Activated naive CD8-positive, alpha-beta T cell treated with anti-CD3 and anti-CD28 coated beads for 36 hours (primary cell): Measurements from ENCODE around the gene PNMA8B. TPM values are rescaled to one million over a fixed set of nuclear protein-coding genes. Genes with fewer than 3 reads are reported as not detected.
"Not testable (repeated sequence)": the region's sequence is repeated elsewhere in the genome, so short reads cannot be mapped to it uniquely, and the experiment has no call there.

Experiments
- DNase-seq: peaks from one replicate; pipeline ENCODE4 v3.0.0; 2021
- H3K27ac Mint-ChIP-seq: one replicate; pipeline ENCODE4 v1.8.0; 2022; ENCODE audit warnings: mild to moderate bottlenecking, moderate library complexity, mixed read lengths
- H3K27me3 Mint-ChIP-seq: one replicate; pipeline ENCODE4 v1.8.0; 2022; ENCODE audit warnings: mild to moderate bottlenecking, mixed read lengths
- H3K36me3 Mint-ChIP-seq: one replicate; pipeline ENCODE4 v1.8.0; 2021; ENCODE audit warnings: mild to moderate bottlenecking, mixed read lengths
- H3K4me1 Mint-ChIP-seq: one replicate; pipeline ENCODE4 v1.8.0; 2021; ENCODE audit warnings: mixed read lengths
- H3K4me3 Mint-ChIP-seq: one replicate; pipeline ENCODE4 v1.8.0; 2022; ENCODE audit warnings: mild to moderate bottlenecking, moderate library complexity, mixed read lengths
- H3K9me3 Mint-ChIP-seq: one replicate; pipeline ENCODE4 v1.8.0; 2022; ENCODE audit warnings: mixed read lengths
- total RNA-seq, 2 experiments: library from RNA; stranded (reverse); gene quantifications; one replicate each; pipeline ENCODE4 v1.2.3, GENCODE V29; 2021

PNMA8B gene
- total RNA-seq, 2 experiments from 2014 or later, result 0.21 to 0.26 TPM

GRCh38 chr19:46522988-46523387 lies 27.3 kb upstream of the PNMA8B start:
- peaks cover 54% of the 10 kb centered on the region for H3K4me1 Mint-ChIP-seq
- H3K36me3 Mint-ChIP-seq, result peaks cover 44% of the 10 kb centered on the region
- peak overlapping the region; percentile 100 for H3K27ac Mint-ChIP-seq
- peak; percentile 40 for DNase-seq
- not testable (repeated sequence) for H3K27me3 Mint-ChIP-seq
- H3K9me3 Mint-ChIP-seq, result peaks cover 35% of the 10 kb centered on the region
- peak overlapping the region; percentile 51 for H3K4me3 Mint-ChIP-seq

DNA sequence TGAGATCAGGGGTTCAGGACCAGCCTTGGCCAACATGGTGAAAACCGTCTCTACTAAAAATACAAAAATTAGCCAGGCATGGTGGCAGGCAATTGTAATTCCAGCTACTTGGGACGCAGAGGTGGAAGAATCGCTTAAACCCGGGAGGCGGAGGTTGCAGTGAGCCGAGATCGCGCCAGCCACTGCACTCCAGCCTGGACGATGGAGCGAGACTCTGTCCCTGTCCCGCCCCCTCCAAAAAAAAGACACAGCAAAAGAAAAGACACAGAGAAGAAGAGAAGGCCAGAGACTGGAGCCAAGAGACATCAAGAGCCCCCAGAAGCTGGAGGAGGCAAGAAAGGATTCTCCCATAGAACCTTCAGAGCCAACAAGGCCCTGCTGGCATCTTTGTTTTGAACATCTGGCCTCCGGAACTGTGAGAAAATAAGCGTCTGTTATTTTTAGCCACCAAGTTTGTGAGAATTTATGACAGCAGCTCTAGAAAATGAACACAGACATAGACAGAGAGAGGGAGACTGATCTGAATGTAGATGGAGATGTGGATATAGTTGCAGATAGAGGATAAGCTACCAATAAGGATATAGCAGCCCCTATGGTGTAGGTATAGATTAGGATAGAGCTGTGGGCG lies 25.7 kb upstream of the PNMA8B start:
- Mint-ChIP-seq H3K9me3 (peaks cover 33% of the 10 kb centered on the region), H3K27me3 (no peaks in the 10 kb centered on the region), H3K36me3 (peaks cover 44% of the 10 kb centered on the region), H3K4me1 (peaks cover 53% of the 10 kb centered on the region), H3K27ac (peak overlapping the region; percentile 100), H3K4me3 (no peak overlapping the region)
- no peak for DNase-seq

DNA sequence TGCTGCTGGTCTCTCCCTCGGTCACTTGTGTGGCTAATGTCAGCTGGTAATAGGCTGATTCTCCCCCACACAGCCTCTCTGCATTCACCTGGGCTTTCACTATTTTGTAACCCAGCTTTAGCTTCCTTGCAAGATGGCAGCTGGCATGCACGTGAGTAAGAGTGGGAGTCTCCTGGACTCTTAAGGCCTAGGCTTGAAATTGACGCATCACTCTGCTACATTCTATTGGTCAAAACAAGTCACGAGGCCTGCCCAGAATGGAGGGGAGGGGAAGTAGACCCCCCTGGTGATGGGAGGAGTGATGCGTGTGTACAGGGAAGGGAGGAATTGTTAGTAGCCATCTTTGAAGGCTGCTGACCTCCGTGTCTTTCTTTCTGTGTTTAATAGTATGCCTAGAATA lies 24.9 kb upstream of the PNMA8B start:
- DNase-seq, result no peak
- Mint-ChIP-seq H3K27me3 (no peaks in the 10 kb centered on the region), H3K9me3 (peaks cover 26% of the 10 kb centered on the region), H3K36me3 (peaks cover 38% of the 10 kb centered on the region), H3K4me3 (no peak overlapping the region), H3K27ac (peak overlapping the region; percentile 77), H3K4me1 (peaks cover 53% of the 10 kb centered on the region)

GRCh38 chr19:46517471-46517870 lies 21.8 kb upstream of the PNMA8B start:
- Mint-ChIP-seq H3K9me3 (peaks cover 7% of the 10 kb centered on the region), H3K4me3 (no peak overlapping the region), H3K4me1 (peaks cover 32% of the 10 kb centered on the region), H3K27ac (peak overlapping the region; percentile 59), H3K36me3 (peaks cover 10% of the 10 kb centered on the region), H3K27me3 (peaks cover 9% of the 10 kb centered on the region)
- DNase-seq, result no peak

DNA sequence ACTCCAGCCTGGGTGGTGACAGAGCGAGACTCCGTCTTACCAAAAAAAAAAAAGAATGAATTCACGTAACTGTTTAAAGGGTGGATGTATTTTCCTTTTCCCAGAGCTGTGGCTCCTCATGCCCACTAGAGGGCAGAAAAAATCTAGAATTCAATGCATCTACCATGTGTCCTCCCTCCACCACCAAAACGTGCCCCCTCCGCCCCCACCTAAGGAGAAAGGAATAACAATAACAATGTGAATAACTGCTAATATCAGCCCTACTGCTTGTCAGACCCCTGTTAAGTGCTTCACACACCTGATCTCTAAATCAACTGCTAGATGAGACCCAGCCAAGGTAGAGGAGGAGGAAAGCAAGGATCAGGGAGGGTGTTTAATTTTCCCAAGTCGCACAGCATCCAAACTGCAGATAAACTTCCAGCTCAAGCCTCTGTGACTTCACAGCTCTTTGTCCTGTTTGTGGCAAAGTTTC lies 20.2 kb upstream of the PNMA8B start:
- H3K4me3 Mint-ChIP-seq, result no peak overlapping the region
- H3K4me1 Mint-ChIP-seq, result peaks cover 26% of the 10 kb centered on the region
- H3K9me3 Mint-ChIP-seq, result peaks cover 2% of the 10 kb centered on the region
- H3K27ac Mint-ChIP-seq, result peak overlapping the region; percentile 40
- H3K27me3 Mint-ChIP-seq, result peaks cover 12% of the 10 kb centered on the region
- H3K36me3 Mint-ChIP-seq, result no peaks in the 10 kb centered on the region
- DNase-seq, result peak; percentile 28

- no peaks in the 10 kb centered on the region for H3K36me3 Mint-ChIP-seq
- H3K4me3 Mint-ChIP-seq, result no peak overlapping the region
- peaks cover 3% of the 10 kb centered on the region for H3K9me3 Mint-ChIP-seq
- no peak overlapping the region for H3K27ac Mint-ChIP-seq
- H3K4me1 Mint-ChIP-seq, result peaks cover 20% of the 10 kb centered on the region
- DNase-seq, result no peak
- peaks cover 13% of the 10 kb centered on the region for H3K27me3 Mint-ChIP-seq
These were observed 19.6 kb upstream of the PNMA8B start for GRCh38 chr19:46515290-46515609.

DNA sequence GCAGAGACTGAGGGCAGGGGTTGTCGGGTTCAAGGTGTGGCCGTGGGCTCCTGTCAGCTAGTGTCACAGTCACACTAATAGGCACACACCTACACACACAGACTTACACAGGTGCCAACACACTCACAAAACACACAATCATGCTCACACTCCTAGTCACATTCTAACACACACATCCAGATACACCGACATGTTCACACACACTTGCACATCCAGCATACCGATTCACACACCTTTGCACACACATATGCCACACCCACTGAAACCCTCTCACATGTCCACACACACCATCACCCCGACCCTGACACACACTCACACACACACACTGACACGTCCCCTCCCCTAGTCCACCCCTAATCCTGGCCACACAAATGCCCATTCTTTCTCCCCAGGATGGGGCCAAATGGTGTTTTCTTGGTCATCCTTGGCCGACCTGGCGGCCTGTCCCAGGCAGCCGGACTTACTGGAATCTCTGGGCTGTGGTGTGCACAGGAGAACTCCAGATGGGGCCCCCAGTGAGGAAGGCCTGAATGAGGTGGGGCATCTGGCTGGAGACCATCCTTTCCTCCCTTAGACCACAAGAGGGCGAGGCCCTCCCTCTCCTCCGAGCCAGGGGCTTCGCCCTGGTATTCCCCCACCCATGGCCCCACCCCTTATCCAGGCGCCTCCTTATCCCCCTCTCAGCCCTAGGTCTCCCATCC lies 19.1 kb upstream of the PNMA8B start:
- Mint-ChIP-seq H3K36me3 (no peaks in the 10 kb centered on the region), H3K4me1 (peaks cover 17% of the 10 kb centered on the region), H3K27ac (no peak overlapping the region), H3K4me3 (no peak overlapping the region), H3K27me3 (peaks cover 13% of the 10 kb centered on the region), H3K9me3 (peaks cover 3% of the 10 kb centered on the region)
- no peak for DNase-seq

GRCh38 chr19:46513461-46514236 lies 18.0 kb upstream of the PNMA8B start:
- Mint-ChIP-seq H3K27ac (no peak overlapping the region), H3K4me3 (no peak overlapping the region), H3K9me3 (peaks cover 3% of the 10 kb centered on the region), H3K27me3 (peaks cover 16% of the 10 kb centered on the region), H3K4me1 (peaks cover 9% of the 10 kb centered on the region), H3K36me3 (no peaks in the 10 kb centered on the region)
- DNase-seq, result peak; percentile 81

GRCh38 chr19:46511237-46511636 lies 15.6 kb upstream of the PNMA8B start:
- Mint-ChIP-seq H3K27ac (no peak overlapping the region), H3K36me3 (no peaks in the 10 kb centered on the region), H3K4me1 (peaks cover 6% of the 10 kb centered on the region), H3K27me3 (peaks cover 32% of the 10 kb centered on the region), H3K4me3 (no peak overlapping the region), H3K9me3 (peaks cover 3% of the 10 kb centered on the region)
- no peak for DNase-seq

DNA sequence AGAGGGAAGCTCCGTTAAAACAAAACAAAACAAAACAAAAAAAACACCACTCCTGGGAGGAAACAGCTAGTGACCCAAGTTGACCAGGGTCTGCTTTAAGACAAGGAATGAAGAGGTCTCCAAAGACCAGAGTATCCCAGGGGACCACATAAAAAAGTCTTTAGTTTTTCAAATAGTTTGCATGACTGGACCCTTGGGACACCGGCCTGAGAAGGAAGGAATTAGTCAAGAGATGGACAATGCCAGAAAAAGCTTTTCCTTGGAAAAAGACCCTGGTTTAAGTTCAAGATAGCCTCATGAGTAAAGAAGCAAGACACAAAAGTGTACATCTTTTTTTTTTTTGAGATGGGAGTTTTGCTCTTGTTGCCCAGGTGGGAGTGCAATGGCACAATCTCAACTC lies 12.5 kb upstream of the PNMA8B start:
- peaks cover 24% of the 10 kb centered on the region for H3K27me3 Mint-ChIP-seq
- no peaks in the 10 kb centered on the region for H3K4me1 Mint-ChIP-seq
- no peak for DNase-seq
- H3K9me3 Mint-ChIP-seq, result peaks cover 3% of the 10 kb centered on the region
- no peak overlapping the region for H3K27ac Mint-ChIP-seq
- no peak overlapping the region for H3K4me3 Mint-ChIP-seq
- no peaks in the 10 kb centered on the region for H3K36me3 Mint-ChIP-seq

GRCh38 chr19:46503848-46504453 lies 8.3 kb upstream of the PNMA8B start:
- H3K4me3 Mint-ChIP-seq, result no peak overlapping the region
- H3K4me1 Mint-ChIP-seq, result no peaks in the 10 kb centered on the region

GRCh38 chr19:46502891-46503290 lies 7.2 kb upstream of the PNMA8B start:
- no peaks in the 10 kb centered on the region for H3K36me3 Mint-ChIP-seq
- H3K27ac Mint-ChIP-seq, result no peak overlapping the region
- no peak overlapping the region for H3K4me3 Mint-ChIP-seq
- DNase-seq, result no peak
- H3K9me3 Mint-ChIP-seq, result no peaks in the 10 kb centered on the region
- H3K27me3 Mint-ChIP-seq, result peaks cover 36% of the 10 kb centered on the region
- H3K4me1 Mint-ChIP-seq, result no peaks in the 10 kb centered on the region

More at GRCh38 chr19:46503848-46504453, 8.3 kb upstream of the PNMA8B start:
- no peaks in the 10 kb centered on the region for H3K36me3 Mint-ChIP-seq
- no peak overlapping the region for H3K27ac Mint-ChIP-seq
- DNase-seq, result no peak
- peaks cover 39% of the 10 kb centered on the region for H3K27me3 Mint-ChIP-seq
- H3K9me3 Mint-ChIP-seq, result no peaks in the 10 kb centered on the region

GRCh38 chr19:46499692-46500091 lies 4.0 kb upstream of the PNMA8B start:
- Mint-ChIP-seq H3K9me3 (no peaks in the 10 kb centered on the region), H3K36me3 (no peaks in the 10 kb centered on the region), H3K4me1 (peaks cover 1% of the 10 kb centered on the region), H3K27me3 (peaks cover 28% of the 10 kb centered on the region), H3K4me3 (no peak overlapping the region), H3K27ac (no peak overlapping the region)
- no peak for DNase-seq

- DNase-seq, result no peak
- Mint-ChIP-seq H3K4me1 (peaks cover 8% of the 10 kb centered on the region), H3K36me3 (no peaks in the 10 kb centered on the region), H3K4me3 (no peak overlapping the region), H3K27me3 (peaks cover 45% of the 10 kb centered on the region), H3K9me3 (no peaks in the 10 kb centered on the region), H3K27ac (no peak overlapping the region)
These were observed 2.1 kb upstream of the PNMA8B start for GRCh38 chr19:46497773-46498172.

DNA sequence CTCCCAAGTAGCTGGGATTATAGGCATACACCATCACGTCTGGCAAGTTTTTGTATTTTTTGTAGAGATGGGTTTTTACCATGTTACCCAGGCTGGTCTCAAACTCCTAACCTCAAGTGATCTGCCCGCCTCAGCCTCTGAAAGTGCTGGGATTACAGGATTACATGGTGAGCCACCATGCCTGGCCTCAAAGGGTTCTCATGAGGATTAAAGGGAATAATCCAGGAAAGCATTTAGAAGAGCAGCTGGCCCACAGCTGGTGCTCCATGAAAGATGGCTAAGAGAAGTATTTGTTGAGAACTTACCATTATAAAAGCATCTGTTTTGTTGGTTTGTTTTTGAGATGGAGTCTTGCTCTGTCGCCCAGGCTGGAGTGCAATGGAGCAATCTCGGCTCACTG lies 1.2 kb upstream of the PNMA8B start:
- H3K4me3 Mint-ChIP-seq, H3K4me1 Mint-ChIP-seq, H3K27ac Mint-ChIP-seq, H3K36me3 Mint-ChIP-seq, H3K9me3 Mint-ChIP-seq, DNase-seq: not testable (repeated sequence)
- H3K27me3 Mint-ChIP-seq, result peaks cover 53% of the 10 kb centered on the region
